GM19240 (cell line): ENCODE measurements around the gene TBCA.

Experiments used
- DNase-seq: peaks from one replicate; pipeline ENCODE4 v3.0.0; 2011; ENCODE audit warnings: low spot score; ENCODE audit not compliant: insufficient read length

TBCA gene

GRCh38 chr5:77643654-77644370, 132.3 kb downstream of the TBCA start:
- DNase-seq: no peak

GRCh38 chr5:77642738-77643653, 133.1 kb downstream of the TBCA start:
- no peak for DNase-seq

- DNase-seq: no peak
These were observed 134.0 kb downstream of the TBCA start for GRCh38 chr5:77641963-77642737.

GRCh38 chr5:77641397-77641943, 134.7 kb downstream of the TBCA start:
- DNase-seq: no peak
